ENCODE measurements around the gene SDHA.

The SDHA gene

DNA sequence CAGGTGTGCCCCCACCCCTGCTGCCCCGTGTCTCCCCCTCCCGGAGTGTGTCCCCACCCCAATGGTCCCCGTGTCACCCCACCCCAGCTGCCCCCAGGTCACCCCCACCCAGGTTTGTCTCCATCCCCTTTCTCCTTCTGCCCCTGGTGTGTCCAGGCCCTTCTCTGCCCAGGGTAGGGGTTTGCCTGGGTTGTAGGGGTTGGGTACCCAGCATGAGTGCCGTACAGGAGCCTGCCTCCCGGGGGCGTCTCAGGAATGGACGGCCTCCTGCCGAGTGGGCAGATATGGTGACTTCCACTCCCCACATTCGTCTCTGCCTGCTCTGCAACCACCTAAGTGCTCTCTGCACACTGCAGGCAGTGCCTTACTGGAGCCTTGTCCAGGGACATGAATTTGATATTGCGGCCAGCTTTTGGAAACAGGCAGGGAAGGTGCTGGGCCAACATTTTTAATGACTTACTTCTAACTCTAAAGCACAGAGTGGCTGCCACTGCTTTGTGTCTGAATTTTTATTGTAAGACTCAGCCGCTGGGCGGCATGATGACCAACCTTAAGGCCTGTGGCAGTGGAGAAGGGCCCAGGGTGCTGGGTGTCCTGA is 20.1 kb upstream of the SDHA start:
- Mint-ChIP-seq H3K27me3 (peaks cover 0 to 10% of the 10 kb centered on the region in 2 donors), H3K4me3 (no peak overlapping the region), H3K36me3 (ENCODE audit: insufficient read depth) (peaks cover 5% of the 10 kb centered on the region), H3K9me3 (no peaks in the 10 kb centered on the region), H3K27ac (no peak overlapping the region), H3K4me1 (ENCODE audit: low read depth in 2 of 2) (peaks cover 2 to 3% of the 10 kb centered on the region in 2 donors)
- DNase-seq = no peak
- no peak for ATAC-seq (replicated peaks)

DNA sequence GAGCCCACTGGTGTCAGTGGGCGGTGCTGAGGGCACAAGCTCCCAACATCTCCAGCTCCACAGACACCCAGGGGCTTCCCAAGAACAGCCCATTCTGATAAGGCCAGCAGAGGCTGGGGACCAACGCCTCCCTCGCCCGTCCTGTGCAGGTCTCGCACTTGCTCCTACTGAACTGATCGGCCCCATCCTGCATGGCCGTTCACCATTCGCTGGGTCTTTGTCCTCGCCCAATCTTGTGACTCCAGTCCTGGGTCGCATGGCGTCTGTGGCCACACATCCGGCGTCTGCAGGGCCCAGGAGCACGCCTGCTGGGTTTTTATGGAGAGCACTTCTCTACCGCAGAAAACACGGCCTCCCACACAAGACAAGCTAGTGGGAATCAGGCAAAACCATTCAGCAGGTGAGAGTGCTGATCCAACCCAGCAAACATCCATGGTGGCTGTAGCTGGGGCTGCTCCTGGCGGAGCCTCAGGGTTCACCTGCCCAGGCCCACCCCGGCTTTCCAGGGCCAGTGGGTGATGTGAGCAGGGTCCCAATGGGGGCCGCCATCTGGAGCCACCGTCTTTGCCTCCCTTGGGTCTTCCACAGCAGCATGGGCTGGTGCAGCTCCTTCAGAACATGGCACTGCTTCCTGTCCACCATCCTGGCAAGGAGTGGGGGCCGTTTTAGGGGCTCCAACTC is 19.5 kb upstream of the SDHA start:
- peaks cover 8% of the 10 kb centered on the region for H3K36me3 Mint-ChIP-seq (ENCODE audit: insufficient read depth)
- H3K27me3 Mint-ChIP-seq = peaks cover 0 to 7% of the 10 kb centered on the region in 2 donors
- H3K9me3 Mint-ChIP-seq = no peaks in the 10 kb centered on the region
- ATAC-seq (replicated peaks) (no peak), DNase-seq (no peak)
- no peak overlapping the region for H3K27ac Mint-ChIP-seq
- H3K4me3 Mint-ChIP-seq = no peak overlapping the region
- peaks cover 2 to 3% of the 10 kb centered on the region in 2 donors for H3K4me1 Mint-ChIP-seq (ENCODE audit: low read depth in 2 of 2)

DNA sequence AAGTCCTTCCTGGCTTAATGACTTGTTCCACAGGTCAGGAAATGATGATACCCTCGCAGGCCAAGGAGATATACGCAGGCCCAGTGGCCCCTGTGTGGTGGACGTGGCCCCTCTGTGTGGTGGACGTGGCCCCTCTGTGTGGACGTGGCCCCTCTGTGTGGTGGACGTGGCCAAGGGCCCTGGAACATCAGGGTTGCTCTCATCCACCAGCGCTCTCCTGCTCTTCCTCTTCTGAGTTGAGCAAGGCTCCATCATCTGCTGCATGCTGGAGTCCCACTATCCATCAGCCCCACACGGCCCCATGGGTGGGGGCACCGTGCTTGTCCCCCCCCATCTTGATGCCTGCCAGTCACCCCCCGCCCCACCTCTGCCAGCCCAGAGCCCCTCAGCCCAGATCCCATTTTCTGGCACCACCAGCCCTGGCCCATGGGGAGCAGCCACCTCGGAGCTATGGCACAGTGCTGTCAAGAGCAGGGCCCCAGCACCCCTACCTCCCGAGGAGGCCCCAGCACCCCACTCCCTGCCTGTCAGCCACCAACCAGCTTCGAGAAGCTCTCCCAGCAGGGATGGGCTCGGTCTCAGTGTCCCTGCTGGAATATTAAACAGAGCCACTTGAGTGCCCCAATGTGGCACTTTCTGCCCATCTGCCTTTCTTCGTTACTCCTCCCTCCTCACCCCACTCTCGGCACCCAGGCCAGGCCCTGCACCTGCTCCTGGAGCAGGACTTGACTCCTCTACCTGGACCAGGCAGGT is 18.7 kb upstream of the SDHA start:
- no peak for DNase-seq
- Mint-ChIP-seq H3K27ac (no peak overlapping the region), H3K4me3 (no peak overlapping the region), H3K27me3 (peaks cover 0 to 7% of the 10 kb centered on the region in 2 donors), H3K36me3 (ENCODE audit: insufficient read depth) (peaks cover 12% of the 10 kb centered on the region), H3K9me3 (no peaks in the 10 kb centered on the region), H3K4me1 (ENCODE audit: low read depth in 2 of 2) (peaks cover 2 to 3% of the 10 kb centered on the region in 2 donors)
- no peak for ATAC-seq (replicated peaks)

DNA sequence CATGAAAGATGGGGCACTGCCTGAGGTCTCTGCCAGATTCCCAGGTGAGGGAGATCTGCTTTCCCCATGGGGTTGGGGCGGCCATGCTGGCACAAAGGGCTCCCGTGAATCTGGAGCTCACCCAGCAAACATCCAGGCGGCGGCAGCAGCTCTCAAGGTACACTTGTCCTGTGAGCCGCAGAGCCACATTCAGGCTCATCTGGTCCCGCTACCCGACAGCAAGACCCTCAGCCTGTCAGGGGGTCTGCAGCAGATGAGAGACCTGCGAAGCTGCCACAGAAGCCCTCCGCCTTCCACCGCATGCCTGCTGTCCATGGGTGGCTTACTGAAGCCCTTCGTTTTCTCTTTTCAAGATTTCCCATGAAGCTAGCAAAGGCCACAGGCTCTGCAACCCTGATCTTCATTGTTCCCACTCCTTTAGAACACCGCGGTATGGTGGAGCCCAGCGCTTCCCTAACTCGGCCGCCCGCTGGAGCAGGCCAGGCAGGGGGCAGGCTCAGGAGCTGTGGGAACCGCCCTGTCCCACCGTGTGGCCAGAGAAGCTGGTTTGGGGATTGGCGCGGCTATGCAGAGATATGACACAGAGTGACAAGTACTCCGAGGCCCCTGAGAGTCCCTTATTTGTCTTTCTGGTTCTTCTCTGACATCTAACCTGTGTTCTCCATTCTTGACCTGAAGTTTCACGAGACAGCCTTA is 18.0 kb upstream of the SDHA start:
- DNase-seq (no peak), ATAC-seq (replicated peaks) (no peak)
- peaks cover 3 to 4% of the 10 kb centered on the region in 2 donors for H3K4me1 Mint-ChIP-seq (ENCODE audit: low read depth in 2 of 2)
- peaks cover 20% of the 10 kb centered on the region for H3K36me3 Mint-ChIP-seq (ENCODE audit: insufficient read depth)
- no peak overlapping the region for H3K4me3 Mint-ChIP-seq
- no peaks in the 10 kb centered on the region for H3K9me3 Mint-ChIP-seq
- peaks cover 0 to 6% of the 10 kb centered on the region in 2 donors for H3K27me3 Mint-ChIP-seq
- no peak overlapping the region for H3K27ac Mint-ChIP-seq

DNA sequence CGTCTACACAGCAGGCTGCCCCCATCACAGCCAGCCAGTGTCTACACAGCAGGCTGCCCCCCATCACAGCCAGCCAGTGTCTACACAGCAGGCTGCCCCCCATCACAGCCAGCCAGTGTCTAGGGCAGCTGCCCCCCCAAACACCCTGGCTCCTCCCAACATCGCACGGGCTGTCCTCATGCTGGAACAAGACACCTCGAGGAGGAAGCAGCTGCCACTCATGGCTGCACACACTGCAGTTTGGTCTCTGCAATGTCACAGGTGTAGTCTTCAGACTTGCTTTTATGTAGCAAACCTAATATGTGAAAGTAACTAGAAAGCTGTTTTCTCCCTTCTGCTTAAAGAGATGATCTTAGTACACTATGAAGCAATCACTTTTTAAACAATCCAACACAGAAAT is 17.1 kb upstream of the SDHA start:
- DNase-seq (no peak), ATAC-seq (replicated peaks) (no peak)
- Mint-ChIP-seq H3K4me3 (no peak overlapping the region), H3K27ac (no peak overlapping the region), H3K9me3 (no peaks in the 10 kb centered on the region), H3K27me3 (no peaks in the 10 kb centered on the region), H3K4me1 (ENCODE audit: low read depth in 2 of 2) (peaks cover 0 to 4% of the 10 kb centered on the region in 2 donors), H3K36me3 (ENCODE audit: insufficient read depth) (peaks cover 25% of the 10 kb centered on the region)

DNA sequence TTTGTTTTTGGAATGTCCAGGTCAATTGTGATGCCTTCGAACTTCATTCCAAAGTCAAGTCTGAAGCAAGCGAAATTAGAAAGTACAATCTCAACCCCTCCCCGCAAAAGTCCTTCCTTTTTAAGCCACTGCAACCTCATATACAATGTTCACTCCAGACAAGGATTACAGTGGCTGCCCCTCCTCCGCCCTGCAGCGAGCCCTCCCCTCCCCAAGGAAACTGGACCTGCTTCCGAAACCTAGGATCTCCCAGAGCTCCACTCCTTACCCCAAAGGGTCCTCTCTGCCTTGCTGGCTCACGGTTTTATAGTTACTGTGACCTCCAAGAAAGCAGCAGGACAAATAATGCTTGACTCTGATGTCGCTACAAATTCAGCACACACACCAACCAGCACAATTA is 16.4 kb upstream of the SDHA start:
- H3K27me3 Mint-ChIP-seq = no peaks in the 10 kb centered on the region
- ATAC-seq (replicated peaks) (no peak), DNase-seq (no peak)
- peaks cover 0 to 4% of the 10 kb centered on the region in 2 donors for H3K4me1 Mint-ChIP-seq (ENCODE audit: low read depth in 2 of 2)
- H3K36me3 Mint-ChIP-seq (ENCODE audit: insufficient read depth) = peaks cover 29% of the 10 kb centered on the region
- peak overlapping the region in 1 of 2 donors; percentile 29 for H3K27ac Mint-ChIP-seq
- H3K9me3 Mint-ChIP-seq = no peaks in the 10 kb centered on the region
- H3K4me3 Mint-ChIP-seq = no peak overlapping the region

DNA sequence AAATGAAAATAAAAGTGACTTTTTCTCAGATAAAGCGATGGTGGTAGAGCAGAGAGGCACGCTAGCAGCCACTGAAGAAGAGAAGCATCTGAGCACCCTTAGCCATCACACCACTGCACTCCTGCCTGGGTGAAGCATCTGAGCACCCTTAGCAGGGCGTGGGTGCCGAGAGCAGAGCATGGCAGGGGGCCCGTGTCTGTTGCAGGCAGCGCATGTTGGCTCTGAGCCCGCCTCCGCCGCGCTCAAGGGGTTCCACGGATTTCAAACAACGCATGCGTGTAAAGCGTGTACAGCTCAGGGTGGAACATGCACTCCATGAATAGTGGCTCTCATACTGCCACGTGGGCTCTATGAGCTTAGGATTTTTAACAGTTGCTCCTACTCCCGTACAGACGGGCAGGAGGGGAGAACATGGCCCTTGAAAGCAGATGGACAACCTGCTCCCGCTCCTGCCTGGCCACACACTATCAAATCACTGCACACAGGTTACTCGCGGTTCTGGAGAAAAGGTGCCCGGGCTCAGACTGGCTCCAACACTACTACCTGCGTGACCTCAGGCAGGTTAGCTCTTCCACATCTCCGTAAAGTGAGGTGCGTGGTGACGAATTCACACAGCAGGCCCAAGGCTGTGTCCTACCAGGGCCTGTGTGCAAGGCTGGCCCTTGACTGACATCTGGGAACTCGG is 14.7 kb upstream of the SDHA start:
- ATAC-seq (replicated peaks) (no peak), DNase-seq (no peak)
- Mint-ChIP-seq H3K27ac (no peak overlapping the region), H3K4me3 (no peak overlapping the region), H3K9me3 (no peaks in the 10 kb centered on the region), H3K4me1 (ENCODE audit: low read depth in 2 of 2) (peaks cover 10 to 12% of the 10 kb centered on the region in 2 donors), H3K36me3 (ENCODE audit: insufficient read depth) (peaks cover 38% of the 10 kb centered on the region), H3K27me3 (no peaks in the 10 kb centered on the region)

DNA sequence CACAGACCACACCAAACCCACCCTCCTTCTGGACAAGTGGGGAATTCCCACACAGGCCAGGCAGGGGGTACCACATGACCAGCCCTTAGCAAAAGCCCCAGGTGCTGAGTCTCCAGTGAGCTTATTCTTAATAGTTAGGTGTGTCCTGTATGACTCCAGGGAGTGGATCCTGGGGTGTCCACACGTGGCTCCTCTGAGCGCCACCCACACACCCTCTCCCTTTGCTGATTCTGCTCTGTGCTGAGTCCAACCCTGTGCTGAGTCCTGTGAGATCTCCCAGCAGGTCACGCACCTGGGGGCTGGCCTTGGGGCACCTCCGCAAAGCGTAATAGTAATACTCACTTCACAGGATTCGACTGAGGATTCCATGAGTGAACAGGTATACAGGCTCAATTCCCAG is 14.1 kb upstream of the SDHA start:
- Mint-ChIP-seq H3K4me1 (ENCODE audit: low read depth in 2 of 2) (peaks cover 14% of the 10 kb centered on the region in 2 donors), H3K27me3 (no peaks in the 10 kb centered on the region), H3K36me3 (ENCODE audit: insufficient read depth) (peaks cover 38% of the 10 kb centered on the region), H3K4me3 (no peak overlapping the region), H3K27ac (no peak overlapping the region), H3K9me3 (no peaks in the 10 kb centered on the region)
- no peak for ATAC-seq (replicated peaks)
- no peak for DNase-seq

DNA sequence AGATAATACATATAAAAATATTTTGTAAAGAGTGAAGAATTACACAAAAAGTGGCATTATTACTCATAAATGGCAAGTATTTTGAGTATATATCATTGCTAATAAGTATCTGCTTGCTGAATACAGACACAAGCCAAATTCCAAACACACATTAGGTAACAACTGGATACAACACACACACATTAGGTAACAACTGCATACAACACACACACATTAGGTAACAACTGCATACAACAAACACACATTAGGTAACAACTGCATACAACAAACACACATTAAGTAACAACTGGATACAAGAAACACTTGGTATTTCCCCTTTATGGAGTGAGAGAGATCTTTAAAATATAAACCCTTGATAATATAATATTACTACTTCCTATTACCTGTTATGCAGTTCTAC is 13.7 kb upstream of the SDHA start:
- H3K27ac Mint-ChIP-seq = no peak overlapping the region

DNA sequence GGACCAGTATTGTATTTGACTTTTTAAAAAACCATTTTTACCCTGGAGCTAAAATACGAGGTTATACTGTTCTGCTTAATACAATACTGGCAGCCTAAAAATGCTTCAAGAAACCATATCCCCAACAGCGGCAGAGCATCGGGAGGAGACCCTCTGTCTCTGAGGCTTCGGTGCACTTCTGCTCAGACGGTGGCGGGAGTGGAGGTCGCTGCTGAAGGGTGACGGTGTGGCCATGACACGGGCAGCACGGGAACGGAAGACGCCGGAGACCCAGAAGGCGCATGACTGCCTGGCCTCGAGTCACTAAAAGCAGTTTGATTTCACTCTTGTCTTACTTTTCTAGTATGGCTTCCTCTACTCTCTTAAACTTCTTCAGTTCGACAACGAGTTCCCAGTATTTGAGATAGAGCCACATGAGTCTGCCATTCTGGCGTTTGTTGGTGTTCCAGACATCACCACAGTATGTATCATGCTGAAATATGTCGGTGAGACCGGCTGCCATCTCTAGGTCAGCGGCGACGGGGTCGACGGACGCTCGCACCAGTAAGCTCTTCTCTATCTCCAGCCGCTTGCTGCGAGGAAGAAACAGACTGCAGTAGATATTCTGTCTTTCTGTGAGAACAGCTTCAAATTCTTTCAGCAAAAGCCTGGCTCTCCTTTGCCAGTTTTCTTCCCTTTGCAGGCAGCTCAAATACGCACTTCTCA is 13.0 kb upstream of the SDHA start:
- Mint-ChIP-seq H3K36me3 (ENCODE audit: insufficient read depth) (peaks cover 38% of the 10 kb centered on the region), H3K4me1 (ENCODE audit: low read depth in 2 of 2) (peaks cover 20 to 21% of the 10 kb centered on the region in 2 donors), H3K27ac (no peak overlapping the region), H3K4me3 (no peak overlapping the region), H3K9me3 (no peaks in the 10 kb centered on the region), H3K27me3 (no peaks in the 10 kb centered on the region)
- ATAC-seq (replicated peaks) (no peak), DNase-seq (no peak)

More for the DNA sequence above, 13.7 kb upstream of the SDHA start:
- Mint-ChIP-seq H3K4me3 (no peak overlapping the region), H3K4me1 (ENCODE audit: low read depth in 2 of 2) (peaks cover 14 to 15% of the 10 kb centered on the region in 2 donors), H3K27me3 (no peaks in the 10 kb centered on the region), H3K9me3 (no peaks in the 10 kb centered on the region), H3K36me3 (ENCODE audit: insufficient read depth) (peaks cover 38% of the 10 kb centered on the region)
- no peak for ATAC-seq (replicated peaks)
- DNase-seq = no peak

DNA sequence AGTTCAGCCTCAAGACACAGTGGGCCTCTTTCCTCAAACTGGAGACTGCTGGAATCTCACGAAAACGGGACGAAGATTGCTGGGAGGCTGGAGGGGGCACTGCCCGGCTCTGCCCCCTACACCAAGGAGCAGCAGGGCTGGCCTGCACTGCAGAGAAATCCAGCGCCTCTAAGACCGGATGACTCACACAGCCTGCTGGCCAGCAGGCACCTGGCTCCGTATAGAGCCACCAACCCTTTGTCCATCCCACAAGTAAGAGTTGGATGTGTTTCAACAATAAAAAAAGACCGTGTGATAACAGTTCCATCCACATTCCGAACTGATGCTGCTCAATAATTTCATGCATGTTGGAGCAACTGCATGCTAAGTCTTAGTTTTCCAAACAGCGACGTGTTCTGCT is 11.7 kb upstream of the SDHA start:
- no peak for ATAC-seq (replicated peaks)
- H3K27ac Mint-ChIP-seq = no peak overlapping the region
- H3K4me1 Mint-ChIP-seq (ENCODE audit: low read depth in 2 of 2) = peaks cover 22 to 25% of the 10 kb centered on the region in 2 donors
- no peaks in the 10 kb centered on the region for H3K9me3 Mint-ChIP-seq
- no peak overlapping the region for H3K4me3 Mint-ChIP-seq
- no peaks in the 10 kb centered on the region for H3K27me3 Mint-ChIP-seq
- H3K36me3 Mint-ChIP-seq (ENCODE audit: insufficient read depth) = peaks cover 38% of the 10 kb centered on the region
- DNase-seq = no peak

DNA sequence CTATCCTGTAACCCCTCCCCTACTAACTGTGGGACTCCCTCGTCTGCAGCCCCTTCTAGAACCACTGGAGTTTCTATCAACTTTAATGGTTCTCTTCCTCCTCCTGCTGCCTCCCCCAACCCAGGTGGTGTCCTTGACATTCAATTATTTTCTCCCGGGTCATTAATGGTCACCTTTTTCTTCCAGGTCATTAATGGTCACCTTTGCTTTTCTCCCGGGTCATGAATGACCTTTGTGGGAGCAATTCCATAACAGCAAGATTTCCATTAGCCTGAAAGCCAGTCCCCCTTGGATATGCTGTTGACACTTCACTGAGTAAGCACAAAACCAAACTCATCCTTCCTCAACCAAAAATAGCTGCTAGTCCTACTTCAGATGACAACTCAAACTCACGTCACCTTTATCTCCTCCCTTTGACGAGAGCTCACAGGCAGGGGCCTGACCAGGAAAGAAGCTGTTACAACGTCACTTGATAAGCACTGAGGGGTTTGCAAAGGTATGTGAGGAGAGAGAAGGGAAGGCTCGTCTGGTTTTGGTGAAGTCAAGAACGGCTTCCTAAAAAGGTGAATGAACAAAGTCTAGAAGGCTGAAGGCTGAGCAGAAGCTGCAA is 11.1 kb upstream of the SDHA start:
- H3K9me3 Mint-ChIP-seq = no peaks in the 10 kb centered on the region
- H3K36me3 Mint-ChIP-seq (ENCODE audit: insufficient read depth) = peaks cover 38% of the 10 kb centered on the region
- H3K4me3 Mint-ChIP-seq = no peak overlapping the region
- no peaks in the 10 kb centered on the region for H3K27me3 Mint-ChIP-seq
- peak overlapping the region in 1 of 2 donors; percentile 53 for H3K27ac Mint-ChIP-seq
- peaks cover 22 to 25% of the 10 kb centered on the region in 2 donors for H3K4me1 Mint-ChIP-seq (ENCODE audit: low read depth in 2 of 2)
- DNase-seq (no peak), ATAC-seq (replicated peaks) (no peak)
